Neuronal stem cell (in vitro differentiated cells): ENCODE data around the gene OTOP1.
"Not testable (repeated sequence)": the region's sequence is repeated elsewhere in the genome, so short reads cannot be mapped to it uniquely, and the experiment has no call there.

Source experiments
- DNase-seq: peaks from one replicate; pipeline ENCODE4 v3.0.0-alpha.2; 2013; ENCODE audit warnings: low spot score
- H2AFZ ChIP-seq: one replicate; pipeline ENCODE4 v1.6.1; 2013; ENCODE audit warnings: mild to moderate bottlenecking, low read length, inconsistent platforms
- H2AK5ac ChIP-seq: 2 replicates; pipeline ENCODE4 v1.6.1; 2013; ENCODE audit warnings: low read depth, mild to moderate bottlenecking, inconsistent platforms, low read length, moderate library complexity, mixed read lengths
- H2BK120ac ChIP-seq: 2 replicates; pipeline ENCODE4 v1.6.1; 2013; ENCODE audit warnings: low read depth, mild to moderate bottlenecking, inconsistent platforms, low read length, moderate library complexity, mixed read lengths
- H2BK12ac ChIP-seq: one replicate; pipeline ENCODE4 v1.6.1; 2013; ENCODE audit warnings: low read length, inconsistent platforms
- H2BK15ac ChIP-seq: 2 replicates; pipeline ENCODE4 v1.6.1; 2013; ENCODE audit warnings: mild to moderate bottlenecking, low read length, inconsistent platforms, mixed read lengths
- H2BK5ac ChIP-seq: one replicate; pipeline ENCODE4 v1.6.1; 2013; ENCODE audit warnings: inconsistent platforms, mild to moderate bottlenecking, low read length, moderate library complexity
- H3K14ac ChIP-seq: one replicate; pipeline ENCODE4 v1.6.1; 2013; ENCODE audit warnings: low read length, inconsistent platforms
- H3K18ac ChIP-seq: 2 replicates; pipeline ENCODE4 v1.6.1; 2013; ENCODE audit warnings: low read length, inconsistent platforms
- H3K23ac ChIP-seq: 2 replicates; pipeline ENCODE4 v1.6.1; 2013; ENCODE audit warnings: low read depth, mild to moderate bottlenecking, mixed read lengths, low read length, inconsistent platforms; ENCODE audit not compliant: poor library complexity
- H3K27ac ChIP-seq: replicated peaks from 3 replicates; pipeline ENCODE4 v1.5.1; 2013; ENCODE audit warnings: low read length, inconsistent platforms
- H3K27me3 ChIP-seq, 3 experiments: 2 replicates each; pipeline ENCODE4 v1.6.1; 2013; ENCODE audit warnings: low read length in 3 of 3, mild to moderate bottlenecking in 2 of 3, inconsistent platforms in 1 of 3, low read depth in 1 of 3, mixed read lengths in 1 of 3, moderate library complexity in 1 of 3; ENCODE audit not compliant: control insufficient read depth in 3 of 3, insufficient read depth in 3 of 3
- H3K36me3 ChIP-seq, 2 donors: replicated peaks in 1 of 2; 2 replicates each; pipeline ENCODE4 v1.6.1; 2013; ENCODE audit warnings: low read length in 2 of 2; ENCODE audit not compliant: control insufficient read depth in 2 of 2, insufficient read depth in 2 of 2
- H3K4ac ChIP-seq: 2 replicates; pipeline ENCODE4 v1.6.1; 2013; ENCODE audit warnings: inconsistent platforms, mild to moderate bottlenecking, low read length, moderate library complexity
- H3K4me1 ChIP-seq, 2 donors: 1 replicate in 1 of 2; 2 replicates in 1 of 2; pipeline ENCODE4 v1.6.1; 2013; ENCODE audit warnings: low read length in 2 of 2, low read depth in 1 of 2; ENCODE audit not compliant: control insufficient read depth in 2 of 2, insufficient read depth in 1 of 2
- H3K4me2 ChIP-seq: one replicate; pipeline ENCODE4 v1.6.1; 2013; ENCODE audit warnings: mild to moderate bottlenecking, low read length, inconsistent platforms; ENCODE audit not compliant: insufficient read depth, poor library complexity, severe bottlenecking
- H3K4me3 ChIP-seq, 2 donors: 2 replicates each; pipeline ENCODE4 v1.5.1; 2013; ENCODE audit warnings: low read length in 2 of 2, mild to moderate bottlenecking in 2 of 2, inconsistent platforms in 1 of 2, moderate library complexity in 1 of 2
- H3K79me1 ChIP-seq: one replicate; pipeline ENCODE4 v1.6.1; 2013; ENCODE audit warnings: low read depth, mild to moderate bottlenecking, inconsistent platforms, low read length, moderate library complexity
- H3K9ac ChIP-seq: one replicate; pipeline ENCODE4 v1.6.1; 2013; ENCODE audit warnings: mild to moderate bottlenecking, low read depth, low read length, inconsistent platforms; ENCODE audit not compliant: poor library complexity
- H3K9me3 ChIP-seq, 2 donors: replicated peaks in 1 of 2; 2 replicates each; pipeline versions ENCODE3 to v1.6.1; 2013; ENCODE audit warnings: low read length in 2 of 2, mild to moderate bottlenecking in 2 of 2, inconsistent platforms in 1 of 2, low read depth in 1 of 2, mixed read lengths in 1 of 2, moderate library complexity in 1 of 2; ENCODE audit not compliant: control insufficient read depth in 2 of 2, insufficient read depth in 1 of 2
- H4K8ac ChIP-seq: one replicate; pipeline ENCODE4 v1.6.1; 2013; ENCODE audit warnings: low read depth, mild to moderate bottlenecking, inconsistent platforms, low read length, moderate library complexity
- H4K91ac ChIP-seq: one replicate; pipeline ENCODE4 v1.6.1; 2013; ENCODE audit warnings: low read length, low read depth, mild to moderate bottlenecking, inconsistent platforms; ENCODE audit not compliant: poor library complexity
- whole genome bisulfite sequencing, 2 donors: extraction: QIAGEN DNeasy Blood & Tissue Kit; methylation state at CpG; one replicate each; pipeline ENCODE4 v1.1.7; 2013; ENCODE audit warnings: missing lambda C conversion rate in 2 of 2, mixed read lengths in 1 of 2; ENCODE audit not compliant: insufficient read length in 2 of 2, insufficient replicate concordance in 1 of 2; ENCODE audit errors: extremely low coverage in 2 of 2; 5-methylcytosine and 5-hydroxymethylcytosine counted together

Gene OTOP1

DNA sequence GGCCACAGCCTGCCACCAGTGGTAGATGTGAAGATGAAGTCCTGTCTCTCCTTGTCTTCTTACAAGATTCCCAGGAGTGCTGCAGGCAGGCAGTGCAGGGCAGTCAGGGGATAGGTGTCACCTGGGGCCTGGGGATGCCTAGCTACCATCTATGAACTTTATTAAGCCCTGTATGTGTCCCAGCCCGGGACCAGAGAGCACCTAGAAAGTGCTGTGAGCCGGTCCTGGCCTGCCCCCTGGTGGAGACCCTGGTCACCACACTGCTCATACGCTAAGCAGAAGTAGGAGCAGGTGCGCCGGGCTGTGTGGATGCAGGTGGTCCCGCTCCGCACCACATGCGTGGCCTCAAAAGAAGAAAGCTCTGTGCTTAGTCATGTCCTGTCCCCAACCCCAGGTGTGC lies 81.1 kb downstream of the OTOP1 start:
- H4K91ac ChIP-seq, H3K14ac ChIP-seq, H2BK15ac ChIP-seq, H3K4me2 ChIP-seq, H3K27ac ChIP-seq, H3K4ac ChIP-seq, H3K4me3 ChIP-seq, H3K27me3 ChIP-seq, H2BK120ac ChIP-seq, H2BK5ac ChIP-seq, H3K23ac ChIP-seq, H3K9ac ChIP-seq, H3K4me1 ChIP-seq, H3K79me1 ChIP-seq, H2AFZ ChIP-seq, H2AK5ac ChIP-seq, H3K9me3 ChIP-seq, H2BK12ac ChIP-seq, H3K18ac ChIP-seq, H3K36me3 ChIP-seq, H4K8ac ChIP-seq: not testable (repeated sequence)
- WGBS, 2 donors: no CpG with 5 or more reads among the region's 8 CpGs
- DNase-seq: peak; percentile 26

GRCh38 chr4:4143376-4143775 lies 83.4 kb downstream of the OTOP1 start:
- peak overlapping the region; percentile 38 for H3K14ac ChIP-seq
- H3K79me1 ChIP-seq, H2BK120ac ChIP-seq, H3K23ac ChIP-seq, H2BK12ac ChIP-seq, H4K91ac ChIP-seq, H3K4ac ChIP-seq, H3K27me3 ChIP-seq, H3K4me1 ChIP-seq, H2BK5ac ChIP-seq, H3K9me3 ChIP-seq, H2AK5ac ChIP-seq, H2BK15ac ChIP-seq, H4K8ac ChIP-seq, H3K27ac ChIP-seq, DNase-seq, H3K36me3 ChIP-seq: not testable (repeated sequence)
- H3K4me3 ChIP-seq: peak overlapping the region in 1 of 2 donors; percentile 81
- no CpG with 5 or more reads among the region's 47 CpGs for WGBS, 2 donors
- H3K4me2 ChIP-seq: peak overlapping the region; percentile 83
- H3K9ac ChIP-seq: peak overlapping the region; percentile 21
- H2AFZ ChIP-seq: peak overlapping the region; percentile 56
- peak overlapping the region; percentile 71 for H3K18ac ChIP-seq

DNA sequence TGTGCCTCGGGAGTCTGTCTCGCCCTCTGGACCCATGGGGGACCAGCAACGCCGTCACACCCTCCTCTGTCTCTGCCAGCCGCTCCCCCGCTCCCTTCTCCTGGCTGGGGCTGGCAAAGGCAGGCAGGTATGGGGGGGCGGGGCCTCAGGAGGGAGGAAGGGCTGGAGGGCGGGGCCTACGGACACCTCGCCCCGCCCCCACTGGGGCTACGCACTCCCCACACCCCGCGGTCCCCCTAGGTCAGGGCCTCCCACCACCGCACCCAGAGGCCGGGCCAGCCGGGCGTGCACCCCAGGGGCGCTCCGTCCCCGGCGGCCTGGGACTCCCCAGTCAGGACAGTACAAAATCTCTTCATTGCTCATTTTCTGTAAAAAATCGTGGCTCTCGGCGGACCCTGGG lies 84.0 kb downstream of the OTOP1 start:
- H3K79me1 ChIP-seq, H3K36me3 ChIP-seq, H3K9ac ChIP-seq, H3K14ac ChIP-seq, H2AFZ ChIP-seq, H2AK5ac ChIP-seq, H3K18ac ChIP-seq, H2BK15ac ChIP-seq, H3K9me3 ChIP-seq, H2BK12ac ChIP-seq, H3K4ac ChIP-seq, H3K4me1 ChIP-seq, H4K8ac ChIP-seq, H3K27ac ChIP-seq, H2BK120ac ChIP-seq, H4K91ac ChIP-seq, H2BK5ac ChIP-seq, H3K23ac ChIP-seq, H3K27me3 ChIP-seq: not testable (repeated sequence)
- Histone ChIP-seq H3K4me2 (peak overlapping the region; percentile 83), H3K4me3 (peak overlapping the region in 1 of 2 donors; percentile 81)
- no CpG with 5 or more reads among the region's 25 CpGs for WGBS, 2 donors
- DNase-seq: peak; percentile 27

DNA sequence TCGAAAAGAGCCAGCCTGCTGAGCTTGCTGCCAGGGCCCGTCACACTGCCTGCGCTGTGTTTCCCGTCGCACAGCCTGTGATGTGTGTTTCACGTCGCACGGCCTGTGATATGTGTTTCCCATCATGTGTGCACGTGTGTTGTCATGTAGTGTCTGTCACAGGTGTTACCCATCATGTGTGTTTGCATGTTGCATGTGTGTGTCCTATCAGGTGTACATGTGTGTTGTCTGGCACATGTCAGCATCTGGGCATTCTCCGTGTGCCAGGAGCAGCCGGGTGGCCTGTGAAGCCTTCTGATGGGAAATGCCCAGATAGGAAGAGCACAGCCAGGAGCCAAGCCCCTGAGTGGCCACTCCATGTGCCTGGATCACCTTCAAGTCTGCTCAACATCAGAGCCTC lies 85.5 kb downstream of the OTOP1 start:
- not testable (repeated sequence) for H2BK12ac ChIP-seq, H2AK5ac ChIP-seq, H3K27me3 ChIP-seq, H2BK15ac ChIP-seq, H2BK120ac ChIP-seq, H3K14ac ChIP-seq, H2BK5ac ChIP-seq, H3K9ac ChIP-seq, H3K23ac ChIP-seq, H3K36me3 ChIP-seq, H2AFZ ChIP-seq, DNase-seq, H3K18ac ChIP-seq, H3K4me1 ChIP-seq, H3K4ac ChIP-seq, H4K91ac ChIP-seq, H3K79me1 ChIP-seq, H4K8ac ChIP-seq, H3K9me3 ChIP-seq, H3K27ac ChIP-seq, H3K4me2 ChIP-seq, H3K4me3 ChIP-seq
- no CpG with 5 or more reads among the region's 11 CpGs for WGBS, 2 donors
